Measurements from ENCODE around the gene FAM171A1. TPM values are rescaled to one million over a fixed set of nuclear protein-coding genes. Genes with fewer than 3 reads are reported as not detected.

Gene FAM171A1
- polyA plus RNA-seq, 1 donor (not counting 4 experiments of a cell fraction or from before 2014, with no cell fraction given) = 8.8 TPM

DNA sequence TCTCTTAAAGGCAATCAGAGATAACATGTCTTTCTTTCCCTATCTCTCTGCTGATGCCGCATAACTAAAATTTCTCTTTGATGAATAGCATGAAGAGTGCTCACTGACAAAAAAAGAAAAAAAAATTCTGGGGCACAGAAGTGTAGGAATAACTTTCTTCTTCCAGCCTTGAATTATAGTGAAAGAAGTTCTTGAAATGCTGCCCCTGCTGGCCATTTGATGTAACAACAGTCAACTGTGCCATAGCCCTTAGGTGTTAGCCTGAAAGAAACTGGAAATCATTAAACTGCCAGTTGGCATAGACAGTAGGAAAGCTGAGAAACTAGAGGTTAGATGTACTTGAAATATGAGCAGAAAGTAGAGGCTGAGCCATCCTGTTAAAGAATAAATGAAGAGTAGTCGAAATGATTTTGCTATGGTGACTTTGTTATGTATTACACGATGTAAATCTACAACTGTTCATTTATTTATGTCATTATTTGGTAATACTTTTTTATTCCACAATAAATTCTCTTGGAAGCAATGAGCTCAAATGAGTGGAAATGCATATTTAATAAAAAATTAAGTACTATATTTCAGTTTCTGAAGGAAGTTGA, 48.3 kb upstream of the FAM171A1 start:
- H2AFZ ChIP-seq (ENCODE audit: control insufficient read depth, low read length) = no peak overlapping the region
- no peaks in the 10 kb centered on the region for H3K9me3 ChIP-seq (ENCODE audit: control insufficient read depth, low read depth, low read length)
- FAIRE-seq (no peak), DNase-seq (ENCODE audit: low read depth, low spot score) (no peak)
- no peak overlapping the region for H3K4me2 ChIP-seq (ENCODE audit: control insufficient read depth, extremely low read depth, insufficient read depth, low read depth, low read length)
- no peaks in the 10 kb centered on the region for H3K4me1 ChIP-seq (ENCODE audit: control insufficient read depth, extremely low read depth, insufficient read depth, low read length)
- dilution Hi-C loops (cut with MboI; ENCODE audit: extremely low pct_ligation_motif_present, low sequenced_read_pairs) = no loop called here
- no peaks in the 10 kb centered on the region for H3K27me3 ChIP-seq (ENCODE audit: control insufficient read depth, extremely low read depth, insufficient read depth, low read length)
- TF ChIP-seq EZH2 (IDR thresholded peaks at IDR 0.05; ENCODE audit: low read length) (no peak), CTCF (optimal IDR thresholded peaks at IDR 0.05 in 1 of 3, IDR thresholded peaks at IDR 0.05 in 1 of 3, conservative IDR thresholded peaks at IDR 0.05 in 1 of 3; ENCODE audit: extremely low read depth in 1 of 3, insufficient read depth in 2 of 3, low read length in 3 of 3) (peak; percentile 43 to 61 (median 60))
- no peak overlapping the region for H3K4me3 ChIP-seq (ENCODE audit: control insufficient read depth in 2 of 3, extremely low read depth in 1 of 3, insufficient read depth in 2 of 3, low read depth in 1 of 3, low read length in 3 of 3)
- H3K9ac ChIP-seq (ENCODE audit: control insufficient read depth, extremely low read depth, insufficient read depth, low read length) = no peak overlapping the region
- H4K20me1 ChIP-seq (ENCODE audit: control insufficient read depth, extremely low read depth, insufficient read depth, low read length) = no peaks in the 10 kb centered on the region
- no peaks in the 10 kb centered on the region for H3K9me1 ChIP-seq (ENCODE audit: control insufficient read depth, extremely low read depth, insufficient read depth, low read length)
- H3K36me3 ChIP-seq (ENCODE audit: control insufficient read depth in 2 of 2, extremely low read depth in 1 of 2, insufficient read depth in 2 of 2, low read length in 2 of 2) = no peaks in the 10 kb centered on the region
- no peaks in the 10 kb centered on the region for H3K79me2 ChIP-seq (ENCODE audit: control insufficient read depth, insufficient read depth, low read length)
- H3K27ac ChIP-seq (ENCODE audit: control insufficient read depth, insufficient read depth, low read length) = no peak overlapping the region

DNA sequence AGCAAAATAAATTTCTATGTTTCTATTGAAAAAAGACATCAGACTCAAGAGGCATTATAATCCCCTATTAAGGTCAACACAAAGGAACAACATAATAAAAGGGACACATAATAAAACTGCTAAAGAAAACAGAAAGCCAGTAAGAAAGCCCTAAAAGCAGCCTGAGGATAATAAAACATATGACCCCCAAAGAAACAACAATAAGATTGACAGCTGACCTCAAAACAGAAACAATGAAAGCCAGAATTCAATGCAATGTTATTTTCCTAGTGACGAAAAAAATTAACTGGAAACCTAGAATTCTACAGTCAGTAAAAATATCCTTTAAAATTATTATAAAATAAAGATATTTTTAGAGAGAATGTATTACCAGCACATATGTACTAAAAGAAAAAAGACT, 44.9 kb upstream of the FAM171A1 start:
- Histone ChIP-seq H3K4me2 (ENCODE audit: control insufficient read depth, extremely low read depth, insufficient read depth, low read depth, low read length) (no peak overlapping the region), H4K20me1 (ENCODE audit: control insufficient read depth, extremely low read depth, insufficient read depth, low read length) (no peaks in the 10 kb centered on the region), H3K79me2 (ENCODE audit: control insufficient read depth, insufficient read depth, low read length) (no peaks in the 10 kb centered on the region), H3K4me3 (ENCODE audit: control insufficient read depth in 2 of 3, extremely low read depth in 1 of 3, insufficient read depth in 2 of 3, low read depth in 1 of 3, low read length in 3 of 3) (no peak overlapping the region), H3K9ac (ENCODE audit: control insufficient read depth, extremely low read depth, insufficient read depth, low read length) (no peak overlapping the region), H3K27ac (ENCODE audit: control insufficient read depth, insufficient read depth, low read length) (no peak overlapping the region), H2AFZ (ENCODE audit: control insufficient read depth, low read length) (no peak overlapping the region), H3K4me1 (ENCODE audit: control insufficient read depth, extremely low read depth, insufficient read depth, low read length) (no peaks in the 10 kb centered on the region), H3K9me1 (ENCODE audit: control insufficient read depth, extremely low read depth, insufficient read depth, low read length) (no peaks in the 10 kb centered on the region), H3K36me3 (ENCODE audit: control insufficient read depth in 2 of 2, extremely low read depth in 1 of 2, insufficient read depth in 2 of 2, low read length in 2 of 2) (no peaks in the 10 kb centered on the region), H3K9me3 (ENCODE audit: control insufficient read depth, low read depth, low read length) (no peaks in the 10 kb centered on the region), H3K27me3 (ENCODE audit: control insufficient read depth, extremely low read depth, insufficient read depth, low read length) (no peaks in the 10 kb centered on the region)
- no peak for DNase-seq (ENCODE audit: low read depth, low spot score)
- dilution Hi-C loops (cut with MboI; ENCODE audit: extremely low pct_ligation_motif_present, low sequenced_read_pairs) = no loop called here
- no peak for TF ChIP-seq EZH2 (IDR thresholded peaks at IDR 0.05; ENCODE audit: low read length)
- TF ChIP-seq CTCF (optimal IDR thresholded peaks at IDR 0.05 in 1 of 3, IDR thresholded peaks at IDR 0.05 in 1 of 3, conservative IDR thresholded peaks at IDR 0.05 in 1 of 3; ENCODE audit: extremely low read depth in 1 of 3, insufficient read depth in 2 of 3, low read length in 3 of 3) = no peak
- FAIRE-seq = no peak
